Measurements from ENCODE around the gene CCNI.
"Not testable (repeated sequence)": the region's sequence is repeated elsewhere in the genome, so short reads cannot be mapped to it uniquely, and the experiment has no call there.

The CCNI gene

GRCh38 chr4:77037168-77037567 lies 38.6 kb downstream of the CCNI start:
- not testable (repeated sequence) for DNase-seq

DNA sequence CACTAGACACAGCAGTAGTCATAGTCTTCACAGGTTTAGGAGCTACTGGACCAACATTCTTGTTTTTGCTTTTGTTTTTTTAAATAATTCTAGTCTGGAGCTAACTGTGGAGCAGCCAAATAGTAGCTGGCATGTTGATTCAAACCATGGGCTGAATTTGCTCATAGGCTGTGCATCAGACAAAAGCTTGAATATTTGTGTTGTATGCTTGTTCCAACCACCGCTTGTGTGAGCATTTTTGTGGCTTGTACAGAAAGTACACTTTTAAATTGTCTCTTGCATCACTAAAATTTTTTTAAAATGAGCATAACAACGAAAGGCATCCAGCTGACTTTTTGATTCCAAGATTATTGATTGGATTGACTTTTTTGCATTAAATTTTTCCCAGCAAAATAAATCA lies 39.6 kb downstream of the CCNI start:
- no peak for DNase-seq

DNA sequence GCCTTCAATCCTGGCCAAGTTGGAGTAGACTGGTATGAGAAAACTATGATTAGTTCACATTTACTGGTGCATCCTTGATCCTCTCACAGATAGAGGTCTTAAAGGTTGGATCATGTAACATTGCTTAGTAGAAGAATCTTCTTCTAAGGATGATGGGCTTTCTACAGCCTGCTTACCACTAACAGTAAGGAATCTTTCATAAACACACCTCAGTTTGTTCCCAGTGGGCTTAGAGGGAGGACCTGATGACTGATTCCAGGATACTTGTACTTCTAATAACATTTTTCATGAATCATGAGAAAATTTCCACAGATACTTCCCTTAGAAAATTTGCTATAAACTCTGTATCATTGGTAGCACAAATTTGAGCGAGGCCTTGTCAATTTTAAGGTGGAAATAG lies 40.6 kb downstream of the CCNI start:
- no peak for DNase-seq

- no peak for DNase-seq
These were observed 44.2 kb downstream of the CCNI start for GRCh38 chr4:77031544-77031943.

DNA sequence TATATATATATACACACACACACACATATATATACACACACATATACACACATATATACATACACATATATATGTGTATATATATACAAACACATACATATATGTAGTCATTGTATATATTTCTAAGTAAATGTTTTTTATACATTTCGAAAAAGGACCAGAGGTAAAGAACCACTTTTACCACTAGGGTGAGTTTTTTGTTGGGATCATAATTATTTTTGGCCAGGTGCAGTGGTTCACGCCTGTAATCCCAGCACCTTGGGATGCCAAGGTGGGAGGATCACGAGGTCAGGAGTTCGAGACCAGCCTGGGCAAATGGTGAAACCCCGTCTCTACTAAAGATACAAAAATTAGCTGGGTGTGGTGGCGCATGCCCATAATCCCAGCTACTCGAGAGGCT lies 46.0 kb downstream of the CCNI start:
- not testable (repeated sequence) for DNase-seq

DNA sequence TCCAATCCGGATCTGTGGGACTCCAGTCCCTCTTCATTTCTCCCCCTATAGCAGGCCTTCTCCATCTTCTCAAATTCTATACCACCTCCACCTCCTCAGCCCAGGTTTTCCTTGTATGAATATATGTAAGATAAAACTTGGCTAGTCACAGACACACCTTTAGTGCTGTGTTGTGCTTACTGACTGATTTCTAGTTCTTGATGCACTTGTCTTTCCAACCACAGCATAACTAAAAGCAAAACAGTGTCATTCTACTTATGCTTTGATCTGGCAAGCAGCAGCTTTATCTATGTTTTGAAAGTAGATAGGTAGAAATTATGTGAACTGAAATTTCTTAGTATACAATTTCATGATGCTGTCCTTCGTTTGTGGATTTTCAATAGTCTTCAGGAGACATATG lies 47.5 kb downstream of the CCNI start:
- DNase-seq: no peak

DNA sequence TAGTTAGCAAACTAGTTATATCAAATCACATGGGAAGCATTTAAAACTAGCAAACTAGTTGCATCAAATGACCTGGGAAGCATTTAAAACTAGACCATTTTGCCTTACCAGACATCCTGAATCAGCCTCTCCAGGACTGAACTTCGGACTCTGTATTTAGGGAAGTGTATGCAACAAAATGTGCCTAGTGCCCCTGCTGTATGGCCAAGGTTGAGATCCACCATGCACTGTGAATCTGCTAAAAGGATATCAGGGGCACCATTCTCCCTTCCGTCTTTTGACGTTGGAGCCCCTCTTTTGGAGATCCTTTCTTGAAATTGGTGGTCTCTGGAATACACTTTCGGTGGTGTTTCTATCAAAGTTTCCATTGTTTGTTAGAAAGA lies 49.5 kb downstream of the CCNI start:
- no peak for DNase-seq

DNA sequence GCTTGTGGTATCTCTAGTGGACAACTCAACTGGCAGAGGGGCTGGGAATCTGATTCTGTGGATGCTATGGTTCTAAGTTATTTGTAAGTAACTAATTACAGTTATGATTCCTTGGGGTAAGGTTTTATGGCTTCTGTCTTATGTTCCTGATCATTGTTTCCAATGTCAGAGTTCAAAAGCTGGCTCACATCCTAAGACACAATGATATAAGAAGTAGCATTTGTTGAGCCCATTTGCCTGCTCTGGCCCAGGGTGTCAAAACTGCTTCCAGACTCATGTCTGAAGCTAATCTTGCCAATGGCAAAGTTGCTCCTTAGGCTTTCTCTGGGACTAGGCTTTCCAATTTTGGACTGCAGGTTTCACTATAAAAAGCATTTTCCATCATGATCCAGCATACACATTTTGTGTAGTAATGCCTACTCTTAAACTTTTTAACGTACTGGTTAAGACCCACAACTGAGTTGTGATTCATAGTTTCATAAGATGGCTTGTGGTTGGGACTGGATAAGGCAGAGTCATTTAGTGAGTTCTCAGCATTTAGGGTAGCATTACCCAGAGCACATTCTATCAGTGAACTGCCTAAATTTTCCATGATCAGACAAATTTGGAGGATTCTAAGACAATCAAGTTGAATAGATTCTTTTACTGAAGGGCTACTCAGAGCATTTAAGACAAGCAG lies 50.0 kb downstream of the CCNI start:
- no peak for DNase-seq

- DNase-seq: no peak
These were observed 51.9 kb downstream of the CCNI start for GRCh38 chr4:77023920-77024319.

- peak; percentile 43 for DNase-seq
These were observed 53.1 kb downstream of the CCNI start for GRCh38 chr4:77022560-77023179.

DNA sequence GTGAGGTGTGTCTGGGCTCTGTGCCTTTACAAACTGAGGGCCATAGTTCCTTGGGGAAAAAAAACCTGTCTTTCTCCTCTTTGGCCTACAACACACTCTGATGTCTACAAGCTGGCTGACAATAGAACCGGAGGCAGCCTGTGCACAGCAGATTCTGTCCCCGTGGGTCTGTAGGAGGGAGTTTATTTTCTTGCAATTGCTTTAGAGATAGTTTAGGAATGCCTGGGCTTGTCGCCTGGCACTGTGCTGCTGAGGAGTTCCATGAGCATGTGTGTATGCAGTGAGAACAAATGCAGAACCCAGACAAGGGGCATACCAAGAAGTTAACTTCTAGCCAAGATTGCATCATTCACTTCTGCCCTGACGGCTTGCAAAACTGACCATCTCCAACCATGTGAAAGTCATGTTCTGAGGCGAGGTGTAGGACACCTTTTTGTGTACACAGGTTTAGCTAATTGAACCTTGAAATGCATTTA lies 54.1 kb downstream of the CCNI start:
- DNase-seq: no peak

DNA sequence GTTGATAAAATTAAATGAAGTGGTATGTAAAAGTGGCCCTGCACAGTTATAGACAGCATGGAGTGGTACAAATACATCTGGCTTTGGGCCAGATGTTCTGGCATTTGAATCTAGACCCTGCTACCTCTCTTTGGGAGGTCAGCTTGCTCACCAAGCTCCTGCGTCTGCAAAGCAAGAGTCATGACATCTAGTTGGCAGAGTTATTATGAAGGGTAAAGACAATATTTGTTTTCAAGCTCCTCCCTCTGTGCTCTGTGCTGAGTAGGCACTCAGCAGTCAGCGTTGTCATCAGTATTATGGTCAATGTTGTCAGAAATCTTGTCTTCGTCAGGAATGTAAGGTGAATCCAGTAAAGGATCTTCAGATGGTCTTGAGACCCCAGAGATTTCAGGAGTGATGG lies 55.8 kb downstream of the CCNI start:
- no peak for DNase-seq

DNA sequence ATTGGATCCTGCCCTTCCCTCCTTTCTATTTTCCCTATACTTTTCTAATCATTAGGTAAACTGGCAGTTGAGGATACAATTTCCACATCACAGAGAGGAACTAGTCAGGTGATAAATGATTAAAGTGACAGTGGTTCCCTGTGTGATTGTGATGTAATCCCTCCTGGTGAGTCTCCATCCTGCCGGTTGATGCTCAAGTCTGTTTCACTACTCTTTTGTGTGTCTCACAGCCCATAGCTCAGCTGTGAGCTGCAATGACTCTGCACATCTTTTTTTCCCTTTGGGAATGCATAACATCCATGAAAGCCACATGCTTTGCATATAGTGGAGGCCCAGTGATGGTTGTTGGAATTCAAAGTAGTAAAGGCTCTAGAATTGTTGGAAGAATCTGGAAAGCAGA lies 60.4 kb downstream of the CCNI start:
- peak; percentile 20 for DNase-seq

DNA sequence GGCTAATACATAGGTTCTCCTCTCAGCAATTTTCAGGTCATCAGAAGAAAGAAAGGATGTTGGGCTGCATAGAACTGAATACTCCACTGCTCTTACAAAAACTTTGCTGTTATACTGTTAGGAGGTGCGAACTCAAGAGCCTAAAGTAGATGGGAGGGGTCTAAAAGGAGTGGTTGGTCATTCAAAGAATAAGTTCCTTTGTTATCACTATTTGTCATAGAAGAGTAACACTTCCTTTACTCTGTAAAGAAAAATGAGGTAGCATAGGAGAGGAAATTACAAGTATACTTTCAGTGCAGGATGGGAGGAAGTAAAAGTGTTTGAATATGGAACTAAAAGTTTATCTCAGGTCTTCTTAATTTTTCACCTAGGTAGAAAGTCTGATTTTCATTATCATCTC lies 61.5 kb downstream of the CCNI start:
- DNase-seq: no peak

DNA sequence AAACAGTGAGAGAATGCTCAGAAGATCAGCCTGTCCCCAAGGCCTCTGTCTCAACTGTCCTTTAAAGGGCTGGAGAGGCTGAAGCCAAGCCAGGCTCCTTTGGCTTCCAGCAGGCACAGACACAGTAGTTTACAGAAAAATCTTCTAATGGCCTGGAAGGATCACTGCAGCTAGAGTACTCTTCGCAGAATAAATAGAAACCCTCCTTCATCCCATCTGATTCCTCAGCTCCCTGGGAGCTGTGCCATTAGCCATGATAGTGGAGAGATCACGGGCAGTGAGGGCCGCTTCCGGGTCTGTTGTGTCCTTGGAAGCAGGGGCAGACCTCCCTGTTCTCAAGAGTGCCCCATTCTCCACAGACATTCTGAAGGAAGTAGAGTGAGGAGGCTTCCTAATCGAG lies 63.1 kb downstream of the CCNI start:
- DNase-seq: no peak

DNA sequence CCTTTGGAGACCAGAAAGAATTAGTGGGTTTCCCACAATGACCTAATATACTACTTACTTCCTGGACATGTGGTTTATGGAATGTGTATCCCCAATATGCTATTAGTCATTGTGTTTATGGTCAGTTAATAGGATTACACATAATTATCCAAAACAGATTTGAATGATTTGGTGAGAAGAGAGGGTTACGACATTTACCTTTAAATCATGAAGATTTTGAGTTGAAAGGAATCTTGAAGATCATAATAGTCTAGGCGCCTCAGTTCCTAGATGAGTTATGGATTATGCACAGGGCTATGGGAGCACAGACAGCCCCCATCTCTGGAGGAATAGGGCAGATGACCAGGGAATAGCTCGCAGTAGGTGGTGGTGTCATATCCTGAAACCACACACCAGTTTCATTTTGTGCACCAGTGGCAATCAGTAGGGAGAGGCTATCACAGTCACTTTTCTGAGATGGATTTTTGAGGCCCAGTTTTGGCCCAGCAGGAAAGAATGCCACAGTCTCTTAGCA lies 64.9 kb downstream of the CCNI start:
- no peak for DNase-seq

DNA sequence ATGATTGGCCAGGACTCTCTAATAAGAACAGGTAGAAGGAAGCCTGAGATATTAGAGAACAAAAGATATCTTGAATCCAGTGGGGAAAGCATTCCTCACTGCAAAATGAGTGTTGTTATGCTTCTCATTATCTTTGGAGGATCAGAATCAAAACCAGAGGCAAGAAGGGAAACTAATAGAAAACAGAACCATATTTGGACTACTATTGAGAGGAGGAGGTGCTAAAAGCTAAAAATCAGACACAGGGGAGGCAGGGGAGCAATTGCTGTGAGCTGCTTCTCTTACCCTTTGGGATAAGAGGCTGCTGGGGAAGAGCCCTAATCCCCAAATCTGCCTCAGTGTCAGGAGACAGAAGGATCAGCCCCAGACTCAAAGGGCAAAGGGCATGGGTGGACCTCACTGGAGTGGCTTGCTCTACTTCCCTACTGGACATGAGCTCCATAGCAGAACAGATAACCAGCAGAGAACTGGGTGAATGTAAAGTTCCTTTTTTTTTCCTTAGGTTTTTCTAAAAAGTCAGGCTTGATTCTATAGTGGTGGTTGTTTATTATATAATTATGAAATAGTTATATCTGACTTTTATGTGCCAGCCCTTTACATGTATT lies 66.2 kb downstream of the CCNI start:
- DNase-seq: no peak

- DNase-seq: no peak
These were observed 68.2 kb downstream of the CCNI start for GRCh38 chr4:77007358-77008230.

DNA sequence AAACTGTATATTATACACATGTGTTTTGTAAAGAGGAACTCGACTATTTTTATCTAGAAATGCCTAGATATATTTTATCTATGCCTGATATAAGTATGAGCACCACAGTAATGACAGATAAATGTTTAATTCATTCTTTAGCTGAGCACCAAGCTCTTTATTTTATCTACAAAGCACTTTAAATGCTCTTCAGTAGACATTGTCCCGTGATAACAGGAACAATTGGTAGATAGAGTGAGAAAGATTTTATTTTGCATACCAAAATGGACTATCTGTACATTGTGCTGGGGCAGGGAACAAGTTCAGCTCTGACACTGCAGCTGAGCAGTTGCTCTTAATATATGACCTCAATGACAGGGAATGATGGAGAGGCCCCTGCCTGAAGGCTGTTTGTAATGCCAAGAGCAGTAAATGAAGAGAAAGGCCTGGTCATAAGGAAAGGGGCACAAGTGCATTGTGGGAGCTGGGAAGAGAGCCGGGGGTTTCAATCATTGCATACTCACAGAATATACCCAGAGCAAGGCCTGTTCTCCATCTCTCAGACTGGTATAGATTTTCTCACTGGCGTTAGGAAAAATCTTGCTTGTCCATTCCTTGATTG lies 68.9 kb downstream of the CCNI start:
- DNase-seq: no peak

DNA sequence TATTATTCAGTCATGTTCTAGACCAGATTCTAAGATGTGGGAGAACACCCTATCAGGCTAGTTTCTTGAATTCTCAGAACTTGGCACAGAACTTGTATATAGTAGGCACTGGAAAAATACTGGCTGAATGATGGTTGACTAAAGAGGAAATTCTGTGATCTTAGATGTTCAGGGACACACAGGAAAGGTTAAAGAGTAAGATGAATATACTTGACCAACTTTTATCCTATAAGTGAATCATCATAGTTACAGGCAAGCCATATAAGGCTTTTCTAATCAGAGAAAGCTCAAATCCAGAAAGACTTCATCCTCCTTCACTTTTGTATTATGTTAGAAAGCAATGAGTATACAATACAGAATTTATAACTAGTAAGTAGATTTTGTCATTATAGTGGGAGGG lies 72.4 kb downstream of the CCNI start:
- DNase-seq: no peak

DNA sequence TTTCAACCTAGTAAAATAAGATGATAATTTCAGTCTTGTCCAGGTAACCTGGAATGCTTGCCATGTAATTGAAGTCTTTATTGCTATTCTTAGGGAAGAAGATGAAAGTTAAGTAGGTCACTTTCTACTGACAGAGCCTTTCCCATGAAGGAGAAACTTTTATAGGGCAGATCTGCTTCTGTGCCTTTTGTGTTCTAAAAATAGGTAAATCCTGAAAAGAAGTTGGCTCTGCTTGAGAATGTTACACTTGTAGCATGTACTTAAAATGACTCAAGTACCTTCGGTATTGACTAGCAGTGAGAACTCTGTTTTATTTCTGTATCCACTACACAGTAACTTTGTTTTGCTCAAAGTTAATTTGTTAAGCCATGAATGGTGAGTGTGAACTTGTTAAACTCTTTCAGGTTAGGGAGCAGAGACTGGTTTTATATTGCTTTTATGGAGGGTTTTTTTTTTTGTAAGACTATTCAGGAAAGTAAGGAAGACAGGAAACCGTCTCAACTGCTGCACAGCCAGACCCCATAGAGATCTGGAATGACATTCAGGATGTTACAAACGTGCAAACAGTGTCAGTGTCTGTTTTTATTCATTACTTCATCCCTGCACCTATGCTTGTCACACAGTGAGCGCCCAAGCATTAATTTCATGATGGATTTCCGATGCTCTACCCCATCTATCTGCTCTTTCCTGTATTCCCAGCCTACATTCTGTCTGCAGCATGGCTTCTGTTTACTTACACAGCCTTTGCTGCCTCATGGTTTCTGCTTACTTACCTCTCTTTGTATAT lies 73.3 kb downstream of the CCNI start:
- no peak for DNase-seq

DNA sequence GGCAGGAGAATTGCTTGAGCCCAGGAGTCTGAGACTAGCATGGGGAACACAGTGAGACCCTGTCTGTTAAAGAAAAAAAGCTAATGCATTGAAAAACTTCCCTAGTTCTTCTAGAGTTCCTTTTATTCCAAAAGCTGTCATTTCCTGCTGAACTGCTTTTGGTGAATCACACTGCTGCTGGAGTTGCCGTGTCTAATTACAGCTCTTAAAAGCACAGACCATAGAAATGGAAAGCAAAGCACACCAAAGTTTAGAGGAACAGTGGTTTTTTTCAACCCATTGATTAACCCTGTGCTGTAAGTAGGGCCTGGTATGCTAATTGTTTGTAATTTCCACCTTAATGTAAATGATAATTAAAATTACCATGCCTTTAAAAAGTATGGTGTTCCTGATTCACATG lies 73.9 kb downstream of the CCNI start:
- DNase-seq: peak; percentile 68
